Measurements from ENCODE around the gene THOC5.

The THOC5 gene

GRCh38 chr22:29470159-29470855, 83.2 kb downstream of the THOC5 start:
- DNase-seq = peak; percentile 87

GRCh38 chr22:29469755-29470154, 83.8 kb downstream of the THOC5 start:
- DNase-seq = no peak

- DNase-seq = no peak
These were observed 89.0 kb downstream of the THOC5 start for GRCh38 chr22:29464581-29464980.

- DNase-seq = no peak
These were observed 89.9 kb downstream of the THOC5 start for GRCh38 chr22:29463629-29464028.

GRCh38 chr22:29461263-29461662, 92.3 kb downstream of the THOC5 start:
- no peak for DNase-seq

DNA sequence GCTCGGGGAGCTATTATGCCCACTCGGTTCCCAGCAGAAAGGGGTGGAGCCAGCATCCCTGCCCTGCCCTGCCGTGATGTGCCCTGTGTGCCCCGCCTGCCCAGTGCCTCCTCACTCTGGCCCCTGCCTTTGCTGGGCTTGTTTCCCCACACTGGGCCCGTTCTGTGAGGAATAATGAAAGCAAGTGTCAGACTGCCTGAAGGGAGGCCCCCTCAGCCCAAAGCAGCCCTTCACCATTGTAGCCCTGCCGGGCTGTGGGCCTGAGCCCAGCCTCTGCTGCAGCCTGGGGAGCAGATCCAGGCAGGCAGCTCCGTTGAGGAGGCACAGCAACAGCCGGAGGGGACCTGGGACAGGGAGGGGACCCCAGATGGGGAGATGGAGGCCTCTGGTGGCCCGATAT, 93.8 kb downstream of the THOC5 start:
- no peak for DNase-seq

GRCh38 chr22:29458551-29458950, 95.0 kb downstream of the THOC5 start:
- DNase-seq = no peak

GRCh38 chr22:29457730-29458129, 95.8 kb downstream of the THOC5 start:
- peak; percentile 39 for DNase-seq

- DNase-seq = no peak
These were observed 97.3 kb downstream of the THOC5 start for GRCh38 chr22:29456211-29456671.
